Measurements from ENCODE around the gene HOXC10.

The HOXC10 gene

DNA sequence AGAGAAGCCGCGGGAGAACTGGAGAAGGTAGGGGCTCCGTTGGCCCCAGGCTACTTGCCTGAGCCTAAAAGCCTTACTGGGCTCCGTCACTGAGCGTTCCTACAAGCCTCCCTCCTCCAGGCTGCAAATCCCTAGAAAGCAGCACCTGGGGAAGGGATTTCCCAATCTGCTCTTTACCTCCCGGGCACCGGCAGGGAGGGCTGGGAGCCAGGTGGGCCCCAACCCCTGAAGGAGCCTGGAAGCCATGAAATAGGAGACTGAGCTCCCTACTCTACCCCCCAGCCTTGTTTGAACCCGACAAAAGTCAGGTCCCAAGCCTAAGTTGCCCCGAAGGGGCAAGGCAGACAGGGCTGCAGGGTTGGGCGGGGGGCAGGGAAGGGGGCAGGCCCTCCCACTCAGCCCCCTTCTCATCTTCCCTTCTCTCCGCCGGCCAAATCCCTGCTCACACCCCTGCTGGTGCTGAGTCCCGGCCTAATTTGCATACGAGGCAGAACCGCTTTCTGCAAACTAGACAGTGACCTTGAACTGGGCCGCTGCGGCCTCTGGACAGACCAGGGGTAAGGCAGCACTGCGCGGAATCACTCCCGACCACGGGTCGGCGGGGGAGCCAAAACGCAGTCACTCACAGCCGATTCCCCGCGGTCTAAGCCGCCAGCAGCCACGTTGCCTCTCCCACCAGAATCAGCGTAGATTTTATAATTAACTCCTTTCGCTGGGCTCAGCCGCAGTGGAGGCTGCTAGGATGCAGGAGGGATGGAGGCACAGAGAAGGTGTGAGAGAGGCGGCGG, 34.0 kb upstream of the HOXC10 start:
- DNase-seq (ENCODE audit: low spot score): no peak

DNA sequence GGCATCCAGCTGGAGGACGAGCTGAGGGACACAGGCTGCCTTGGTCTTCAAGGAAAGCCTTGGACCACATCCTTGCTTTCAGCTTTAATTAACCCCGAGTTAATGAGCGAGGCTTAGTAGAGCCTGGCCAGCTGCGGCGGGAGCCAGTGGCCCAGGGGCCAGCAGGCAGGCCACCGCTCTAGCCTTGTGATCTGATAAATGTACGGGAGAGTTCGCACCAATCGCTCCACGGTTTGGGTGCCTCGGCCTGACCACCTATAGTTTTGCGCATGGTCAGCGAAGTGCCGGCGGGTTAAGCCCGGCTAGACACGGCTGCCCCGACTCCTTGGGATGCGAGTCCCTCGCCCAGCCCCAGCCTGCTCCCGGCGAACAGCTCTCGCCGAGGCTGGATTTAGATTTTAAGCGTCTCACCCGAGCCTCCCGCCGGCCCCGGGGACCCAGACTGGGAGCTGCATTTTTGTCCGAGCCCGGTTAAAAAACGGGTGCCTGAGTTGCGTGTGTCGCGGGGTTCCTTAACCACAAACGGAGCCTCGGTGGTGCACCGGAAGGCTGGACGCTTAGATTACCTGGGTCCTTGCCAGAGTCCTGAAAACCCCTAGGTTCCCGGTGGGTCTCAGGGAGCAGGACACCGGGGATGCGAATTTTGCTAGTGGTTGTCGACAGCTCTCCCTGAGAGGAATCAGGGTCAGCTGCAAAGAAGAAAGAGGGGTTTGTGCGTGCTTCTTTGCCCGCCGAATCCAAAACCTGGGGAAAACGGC, 33.2 kb upstream of the HOXC10 start:
- DNase-seq (ENCODE audit: low spot score): no peak

DNA sequence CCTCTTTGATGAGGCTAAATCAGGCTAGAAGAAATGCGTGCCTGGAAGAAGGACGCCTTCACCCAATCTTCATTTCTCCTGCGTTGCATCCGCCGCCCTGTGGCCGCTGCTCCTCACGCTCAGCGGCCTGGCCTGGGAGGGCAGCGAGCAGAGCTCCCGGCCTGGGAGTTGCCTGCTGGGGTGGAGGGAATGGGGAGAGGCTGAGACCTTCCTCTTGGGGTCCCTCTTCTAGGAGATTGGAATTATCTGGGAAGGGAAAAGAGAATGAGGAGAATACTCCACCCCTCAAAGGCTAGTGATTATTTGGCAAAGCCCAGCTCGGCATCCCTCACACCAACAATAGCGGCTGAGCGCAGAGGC, 32.6 kb upstream of the HOXC10 start:
- no peak for DNase-seq (ENCODE audit: low spot score)

DNA sequence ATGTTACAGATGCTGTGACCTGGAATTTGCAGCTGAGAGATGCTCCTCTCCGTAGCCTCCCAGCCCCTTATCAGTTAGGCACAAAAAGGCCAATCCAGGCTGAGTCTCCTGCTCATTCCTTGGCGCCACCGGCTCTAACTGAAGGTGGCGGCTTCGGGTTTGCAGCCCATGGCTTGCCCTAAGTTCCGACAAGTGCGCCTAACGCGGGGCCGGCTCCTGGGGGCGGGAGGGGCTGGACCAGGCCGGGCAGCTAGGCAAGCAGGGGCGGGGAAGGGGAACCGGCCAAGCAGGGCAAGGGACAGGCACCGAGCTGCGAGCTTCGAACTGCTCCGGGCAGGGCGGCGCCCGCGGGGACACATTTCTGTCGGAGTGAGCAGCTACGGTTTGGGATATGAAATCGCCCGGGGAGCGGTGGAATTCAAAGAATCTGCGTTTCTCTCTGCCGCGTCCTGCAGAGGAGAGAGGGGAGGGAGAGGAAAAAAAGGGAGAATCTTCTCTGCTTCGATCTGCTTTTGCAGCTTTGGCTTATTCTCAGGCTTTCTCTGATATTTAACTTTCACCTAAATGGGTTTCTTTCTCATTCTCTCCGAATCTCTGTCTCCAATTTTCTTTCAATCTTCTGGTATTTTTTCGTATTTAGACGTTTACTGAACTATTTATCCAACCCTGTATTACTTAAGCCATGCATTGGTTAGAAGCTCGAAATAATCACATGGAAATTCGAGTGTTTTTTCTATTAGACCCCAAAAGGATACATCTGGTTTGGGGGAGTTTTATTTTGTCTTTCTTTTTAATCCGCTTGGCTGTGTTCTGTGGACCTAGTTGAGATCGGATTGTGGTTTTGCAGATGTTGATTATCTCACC, 31.8 kb upstream of the HOXC10 start:
- DNase-seq (ENCODE audit: low spot score): peak; percentile 76

DNA sequence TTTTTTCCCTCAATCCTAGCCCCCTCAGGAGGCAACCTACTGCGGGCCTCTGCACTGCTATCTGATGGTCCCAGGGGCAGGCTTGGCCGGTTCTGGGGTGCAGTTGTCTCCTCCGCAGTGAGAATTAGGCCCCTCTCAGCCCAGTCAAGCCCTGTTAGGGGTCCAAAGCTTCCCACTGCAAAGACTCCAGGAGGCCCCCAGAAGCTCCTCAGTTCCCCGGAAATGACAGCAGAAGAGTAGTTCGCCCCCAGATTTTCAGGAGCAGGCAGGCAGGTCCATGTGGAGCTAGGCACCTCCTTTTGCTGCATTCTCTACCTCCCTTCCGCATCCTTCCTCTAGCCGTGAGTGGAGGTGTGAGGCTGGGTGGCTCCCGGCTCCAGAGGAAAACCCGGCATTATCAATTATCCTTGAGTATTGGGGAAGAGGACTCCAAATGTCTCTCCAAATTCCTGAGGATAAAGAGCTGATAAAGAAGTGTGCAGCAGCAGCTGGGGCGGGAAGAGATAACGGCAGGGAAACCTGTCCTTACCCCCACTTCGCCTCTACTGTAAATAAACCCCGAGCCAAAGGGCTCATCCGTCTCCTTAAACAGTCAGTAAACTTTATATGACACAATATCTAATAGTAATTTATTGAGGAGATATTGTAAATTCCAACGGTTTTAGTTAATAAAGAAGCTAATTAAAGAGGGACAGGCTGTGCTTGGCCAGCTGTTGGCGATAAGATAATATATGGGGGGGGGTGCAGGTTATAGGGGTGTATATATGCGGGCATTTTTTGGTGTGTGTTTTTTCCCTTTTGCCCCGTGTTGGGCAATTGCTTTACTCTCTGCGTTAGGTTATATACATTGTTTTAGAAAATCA, 30.9 kb upstream of the HOXC10 start:
- DNase-seq (ENCODE audit: low spot score): no peak

DNA sequence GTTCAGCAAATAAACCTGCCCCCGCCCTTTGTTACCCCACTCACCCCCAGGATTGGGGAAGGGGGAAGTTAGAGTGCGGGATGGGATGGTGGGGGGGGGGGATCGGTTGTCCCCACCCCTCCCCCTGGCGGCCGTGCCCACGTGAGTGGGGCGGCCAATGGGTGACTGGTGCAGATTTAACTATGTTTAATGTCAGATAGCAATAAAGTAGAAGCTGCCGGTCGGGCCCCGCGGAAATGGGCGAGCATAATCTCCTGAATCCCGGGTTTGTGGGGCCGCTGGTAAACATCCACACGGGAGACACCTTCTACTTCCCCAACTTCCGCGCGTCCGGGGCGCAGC, 30.3 kb upstream of the HOXC10 start, which contains the start of gene HOXC12:
HOXC12 (plus strand) TSS at position 210 of the 342 bp plus-strand sequence; CDS start at position 237, 27 bp downstream.
- DNase-seq (ENCODE audit: low spot score): no peak

- no peak for DNase-seq (ENCODE audit: low spot score)
These were observed 29.7 kb upstream of the HOXC10 start for GRCh38 chr12:53955036-53955775.

DNA sequence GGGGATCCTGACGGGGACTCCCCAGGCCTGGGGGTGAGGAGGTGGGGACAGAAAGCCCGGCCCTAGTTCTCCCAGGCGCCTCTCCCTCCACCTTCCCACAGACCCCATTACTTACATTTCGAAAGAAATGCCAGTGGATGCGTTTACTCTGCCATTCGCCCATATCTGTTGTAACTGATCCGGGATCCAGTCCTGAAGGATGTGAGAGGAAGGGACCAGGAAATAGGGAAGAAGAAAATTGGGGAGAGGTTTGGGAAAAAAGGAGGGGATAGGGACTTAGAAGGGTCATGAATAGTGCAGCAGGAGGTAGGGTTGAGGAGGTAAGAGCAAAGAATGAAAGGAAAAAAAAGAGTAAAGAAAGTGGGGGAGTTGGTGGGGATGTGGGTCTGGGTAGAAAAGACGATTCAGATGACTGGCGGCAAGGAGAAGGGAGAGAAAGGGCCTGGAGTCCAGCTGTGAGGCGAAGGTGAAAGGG, 29.1 kb upstream of the HOXC10 start:
- no peak for DNase-seq (ENCODE audit: low spot score)

GRCh38 chr12:53956251-53956887, 28.6 kb upstream of the HOXC10 start:
- peak; percentile 49 for DNase-seq (ENCODE audit: low spot score)

DNA sequence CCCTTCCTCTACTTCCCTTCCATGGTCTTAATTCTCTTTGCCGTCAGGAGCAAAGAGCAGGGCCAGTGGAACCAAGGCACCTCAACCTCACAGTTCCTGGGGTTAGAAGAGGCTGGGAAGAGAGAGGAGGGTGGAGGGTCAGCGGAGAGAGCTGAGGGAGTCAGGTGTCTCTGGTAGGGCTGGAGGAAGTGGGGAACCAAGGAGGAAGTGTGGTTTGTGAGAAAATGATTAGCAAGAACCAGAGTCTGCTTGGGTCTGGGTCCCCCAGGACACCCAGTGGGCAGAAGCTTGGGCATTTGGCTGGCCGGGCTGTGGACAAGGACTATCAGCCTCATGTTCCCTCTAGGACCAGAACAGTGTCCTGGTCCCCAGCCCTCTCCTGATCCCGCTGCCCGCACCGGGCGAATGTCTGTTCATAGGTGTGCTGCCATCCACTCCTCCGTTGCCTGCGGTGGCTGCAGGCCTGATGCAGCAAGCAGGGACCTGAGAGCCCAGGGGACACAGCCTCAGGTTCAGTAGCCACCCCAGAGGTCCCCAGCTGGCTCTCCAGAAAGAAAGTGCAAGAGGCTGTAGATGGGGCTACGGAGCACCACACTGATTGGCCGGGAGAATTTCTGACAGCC, 27.9 kb upstream of the HOXC10 start:
- no peak for DNase-seq (ENCODE audit: low spot score)

GRCh38 chr12:53958128-53958527, 26.8 kb upstream of the HOXC10 start:
- DNase-seq (ENCODE audit: low spot score): no peak

GRCh38 chr12:53959314-53959713, 25.6 kb upstream of the HOXC10 start:
- no peak for DNase-seq (ENCODE audit: low spot score)

- no peak for DNase-seq (ENCODE audit: low spot score)
These were observed 24.5 kb upstream of the HOXC10 start for GRCh38 chr12:53960187-53961024.

DNA sequence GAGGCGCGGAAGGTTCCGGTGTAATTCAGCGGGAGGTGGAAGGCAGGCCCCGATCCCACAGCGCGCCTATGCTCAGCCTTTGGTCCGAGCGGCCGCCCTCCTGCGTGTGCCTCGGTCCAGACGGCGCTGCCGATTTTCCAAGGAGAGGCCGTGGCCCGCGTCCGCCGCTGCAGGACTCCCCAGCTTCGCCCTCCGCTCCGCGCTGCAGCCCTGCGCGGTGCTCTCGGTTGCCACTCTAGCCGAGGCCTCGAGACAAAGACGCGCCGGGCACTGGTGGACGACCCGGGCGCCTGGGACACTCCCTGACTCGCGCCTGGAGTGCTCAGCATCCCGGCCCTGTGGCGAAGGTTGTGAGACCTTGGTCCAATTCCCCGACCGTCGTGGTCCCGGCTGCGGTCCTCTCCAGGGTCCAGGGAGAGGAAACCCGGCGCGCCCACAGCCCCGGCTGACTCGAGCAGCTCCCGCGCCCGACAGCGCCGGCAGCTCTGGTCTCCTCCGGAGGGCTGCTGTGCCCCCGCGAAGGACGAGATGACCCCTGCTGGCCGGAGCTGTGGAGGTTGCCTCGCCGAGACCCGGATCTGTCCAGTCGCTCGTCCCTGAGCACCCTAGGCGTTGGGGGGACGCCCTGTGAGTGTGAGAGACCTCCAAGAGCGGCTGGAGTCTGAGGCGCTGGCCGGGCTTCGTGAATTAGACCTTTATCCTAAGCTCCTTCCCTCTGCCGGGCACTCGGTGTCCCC, 23.8 kb upstream of the HOXC10 start:
- DNase-seq (ENCODE audit: low spot score): no peak

DNA sequence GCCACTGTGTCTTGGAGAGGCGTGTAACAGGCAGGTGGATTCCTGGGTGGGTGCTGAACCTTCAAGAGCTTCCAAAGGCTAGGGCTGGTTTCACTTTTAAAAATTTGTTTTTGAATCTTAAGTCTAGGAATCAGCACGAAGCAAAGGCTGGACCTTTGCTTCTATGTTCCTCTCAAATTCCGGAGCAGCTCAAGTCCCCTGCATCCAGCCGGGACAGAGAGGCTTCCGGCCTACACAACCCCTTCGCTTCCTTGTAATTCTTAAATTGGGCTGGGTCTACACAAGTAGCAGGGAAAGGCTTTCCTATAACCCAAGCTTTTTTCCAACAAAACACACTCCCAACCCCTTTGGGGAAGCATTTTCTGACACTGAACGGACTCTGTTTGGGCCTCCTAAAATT, 21.9 kb upstream of the HOXC10 start:
- DNase-seq (ENCODE audit: low spot score): no peak

GRCh38 chr12:53963434-53964314, 21.3 kb upstream of the HOXC10 start:
- DNase-seq (ENCODE audit: low spot score): peak; percentile 51

DNA sequence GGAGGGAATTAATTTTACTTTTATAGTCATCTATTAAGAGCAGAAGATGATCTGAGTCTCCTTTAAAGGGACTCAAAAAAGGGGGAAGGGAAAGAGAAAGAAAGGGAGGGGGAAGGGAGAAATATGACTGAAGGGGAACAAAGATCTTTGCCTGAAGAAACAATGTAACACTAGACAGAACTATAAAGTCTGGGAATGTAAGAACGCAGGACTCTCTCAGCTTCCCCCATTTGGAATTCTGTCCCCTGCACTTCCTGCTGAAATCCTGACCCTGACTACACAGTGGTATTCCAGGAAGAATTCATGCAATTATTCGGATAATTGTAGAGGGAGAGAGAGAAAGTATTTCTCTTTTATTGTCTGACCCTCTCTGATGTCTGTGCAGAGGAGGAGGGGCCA, 20.6 kb upstream of the HOXC10 start:
- DNase-seq (ENCODE audit: low spot score): no peak
